AG09319 (cell line): ENCODE data around the gene ZNF488.

ENCODE experiments used
- DNase-seq: peaks from one replicate; pipeline ENCODE4 v3.0.0-alpha.2; 2010; ENCODE audit warnings: low read depth; ENCODE audit errors: extremely low read depth
- CTCF ChIP-seq: IDR thresholded peaks from 2 replicates; pipeline ENCODE4 v1.5.1; 2011; ENCODE audit warnings: low read depth, mild to moderate bottlenecking, inconsistent platforms, low read length, moderate library complexity

Gene ZNF488

GRCh38 chr10:47372726-47373125 is 11.4 kb downstream of the ZNF488 start:
- TF ChIP-seq CTCF: no peak
- no peak for DNase-seq

GRCh38 chr10:47371629-47372485 is 12.2 kb downstream of the ZNF488 start:
- no peak for DNase-seq
- TF ChIP-seq CTCF: no peak

GRCh38 chr10:47370878-47371277 is 13.2 kb downstream of the ZNF488 start:
- TF ChIP-seq CTCF: no peak
- no peak for DNase-seq

GRCh38 chr10:47370015-47370767 is 13.9 kb downstream of the ZNF488 start:
- no peak for TF ChIP-seq CTCF
- no peak for DNase-seq

GRCh38 chr10:47369251-47369894 is 14.7 kb downstream of the ZNF488 start:
- no peak for DNase-seq
- no peak for TF ChIP-seq CTCF

GRCh38 chr10:47368431-47369180 is 15.5 kb downstream of the ZNF488 start:
- no peak for TF ChIP-seq CTCF

More at GRCh38 chr10:47368431-47369180, 15.5 kb downstream of the ZNF488 start:
- no peak for DNase-seq
